ENCODE results near the gene NR3C1. TPM values are rescaled to one million over a fixed set of nuclear protein-coding genes. Genes with fewer than 3 reads are reported as not detected.

NR3C1 gene
- total RNA-seq, 1 experiment from 2014 or later, result 31.4 TPM

DNA sequence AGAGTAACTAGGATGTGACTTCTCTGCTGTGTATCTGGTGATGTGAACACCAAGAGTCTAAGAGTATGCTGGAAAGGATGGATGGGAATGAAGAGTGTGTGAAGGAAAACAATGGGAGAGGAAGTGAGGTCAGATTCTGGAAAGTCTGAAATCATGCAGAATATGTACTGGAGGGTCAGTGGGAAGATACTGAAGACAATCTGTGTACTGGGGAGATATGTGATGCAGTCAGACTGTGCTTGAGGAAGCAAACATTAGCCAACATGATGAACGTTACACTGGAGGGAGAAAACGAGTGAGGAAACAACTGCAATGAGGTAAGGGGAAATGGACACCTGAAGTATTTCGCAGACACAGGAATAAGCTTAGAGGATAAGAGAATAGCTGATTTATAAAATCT lies 105.7 kb downstream of the NR3C1 start:
- no CpG with 5 or more reads among the region's 3 CpGs for WGBS (ENCODE audit: extremely low coverage, insufficient read length, low lambda C conversion rate)
- Mint-ChIP-seq H3K27ac (no peak overlapping the region), H3K27me3 (ENCODE audit: low read depth) (no peaks in the 10 kb centered on the region), H3K9me3 (no peaks in the 10 kb centered on the region), H3K4me3 (no peak overlapping the region), H3K4me1 (peaks cover 5 to 7% of the 10 kb centered on the region in 2 experiments; a peak in 3 of 4 replicates), H3K36me3 (ENCODE audit: insufficient read depth in 1 of 3, low read depth in 3 of 3) (peaks cover 4 to 16% (median 16%) of the 10 kb centered on the region in 3 experiments; a peak in 5 of 7 replicates)
- H2AK5ac ChIP-seq (ENCODE audit: insufficient read length, low read length), result no peak overlapping the region
- no peak overlapping the region for H3T11ph ChIP-seq (ENCODE audit: low read length)
- H3K9me3 ChIP-seq (ENCODE audit: control insufficient read depth, low read depth, low read length), result no peaks in the 10 kb centered on the region
- no peaks in the 10 kb centered on the region for H4K20me1 ChIP-seq (ENCODE audit: control insufficient read depth, insufficient read depth, insufficient read length)
- no peak overlapping the region for H3K4me2 ChIP-seq (ENCODE audit: insufficient read depth, insufficient read length, low read length)
- H2AFZ ChIP-seq (ENCODE audit: low read length), result no peak overlapping the region
- H4K5ac ChIP-seq (ENCODE audit: insufficient read length, low read depth, low read length), result no peak overlapping the region
- H3K27me3 ChIP-seq (ENCODE audit: insufficient read depth, low read length), result no peaks in the 10 kb centered on the region
- no peaks in the 10 kb centered on the region for H3K79me1 ChIP-seq (ENCODE audit: insufficient read depth, low read depth, low read length, poor library complexity, severe bottlenecking)
- no peaks in the 10 kb centered on the region for H3K4me1 ChIP-seq (ENCODE audit: insufficient read depth, low read length)
- no peak overlapping the region for H3K14ac ChIP-seq (ENCODE audit: insufficient read depth, low read length)
- H3K56ac ChIP-seq (ENCODE audit: insufficient read length, low read depth, low read length), result no peak overlapping the region
- DNase-seq, result no peak
- no peaks in the 10 kb centered on the region for H3K79me2 ChIP-seq (ENCODE audit: insufficient read depth, low read length)
- no peak overlapping the region for H3K9ac ChIP-seq (ENCODE audit: extremely low read depth, insufficient read length, low read length)
- H3K23ac ChIP-seq (ENCODE audit: insufficient read length, low read depth, low read length), result no peak overlapping the region
- no peak overlapping the region for H4K91ac ChIP-seq (ENCODE audit: insufficient read length, low read depth, low read length)
- H4K8ac ChIP-seq (replicated peaks; ENCODE audit: insufficient read length, low read depth, low read length), result no peak overlapping the region
- H3K27ac ChIP-seq (ENCODE audit: insufficient read length, low read depth, low read length), result no peak overlapping the region
- no peak overlapping the region for H2BK12ac ChIP-seq (ENCODE audit: insufficient read length, low read depth, low read length)
- TF ChIP-seq, protein P1, sequence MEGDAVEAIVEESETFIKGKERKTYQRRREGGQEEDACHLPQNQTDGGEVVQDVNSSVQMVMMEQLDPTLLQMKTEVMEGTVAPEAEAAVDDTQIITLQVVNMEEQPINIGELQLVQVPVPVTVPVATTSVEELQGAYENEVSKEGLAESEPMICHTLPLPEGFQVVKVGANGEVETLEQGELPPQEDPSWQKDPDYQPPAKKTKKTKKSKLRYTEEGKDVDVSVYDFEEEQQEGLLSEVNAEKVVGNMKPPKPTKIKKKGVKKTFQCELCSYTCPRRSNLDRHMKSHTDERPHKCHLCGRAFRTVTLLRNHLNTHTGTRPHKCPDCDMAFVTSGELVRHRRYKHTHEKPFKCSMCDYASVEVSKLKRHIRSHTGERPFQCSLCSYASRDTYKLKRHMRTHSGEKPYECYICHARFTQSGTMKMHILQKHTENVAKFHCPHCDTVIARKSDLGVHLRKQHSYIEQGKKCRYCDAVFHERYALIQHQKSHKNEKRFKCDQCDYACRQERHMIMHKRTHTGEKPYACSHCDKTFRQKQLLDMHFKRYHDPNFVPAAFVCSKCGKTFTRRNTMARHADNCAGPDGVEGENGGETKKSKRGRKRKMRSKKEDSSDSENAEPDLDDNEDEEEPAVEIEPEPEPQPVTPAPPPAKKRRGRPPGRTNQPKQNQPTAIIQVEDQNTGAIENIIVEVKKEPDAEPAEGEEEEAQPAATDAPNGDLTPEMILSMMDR (conservative IDR thresholded peaks at IDR 0.05), result no peak
- H3K23me2 ChIP-seq (ENCODE audit: insufficient read length, low read depth, low read length, poor library complexity, severe bottlenecking), result no peaks in the 10 kb centered on the region
- H2BK120ac ChIP-seq (ENCODE audit: low read depth, low read length, poor library complexity, severe bottlenecking), result no peak overlapping the region
- no peak overlapping the region for H2BK5ac ChIP-seq (ENCODE audit: insufficient read length, low read length)
- no peak overlapping the region for H3K4ac ChIP-seq (ENCODE audit: low read depth, low read length)
- no peak overlapping the region for H2BK20ac ChIP-seq (ENCODE audit: low read depth, low read length, poor library complexity, severe bottlenecking)
- no peak overlapping the region for H2BK15ac ChIP-seq (ENCODE audit: low read depth, low read length)
- H3K18ac ChIP-seq (ENCODE audit: insufficient read length, low read depth, low read length), result no peak overlapping the region

Data from H9 (cell line).